Caki2 (cell line): Measurements from ENCODE around the gene CLEC4G. TPM values are rescaled to one million over a fixed set of nuclear protein-coding genes. Genes with fewer than 3 reads are reported as not detected.
"Not testable (repeated sequence)": the region's sequence is repeated elsewhere in the genome, so short reads cannot be mapped to it uniquely, and the experiment has no call there.

Experiments used
- DNase-seq: peaks from one replicate; pipeline ENCODE4 v3.0.0-alpha.2; 2015; ENCODE audit warnings: low read depth
- in situ Hi-C: cut with HindIII; loops from 2 replicates; pipeline ENCODE4 v1.10.0; 2016; ENCODE audit warnings: low sequenced_read_pairs, low pct_unique_long_range_greater_than_20kb, mixed read lengths
- total RNA-seq: library from RNA; depleted of rRNA; stranded (reverse); fragments of >200 nt; shearing (Covaris generic); gene quantifications from 2 replicates; pipeline ENCODE4 v1.2.3, GENCODE V29; 2014; ENCODE audit warnings: low replicate concordance; rRNA removed

Gene CLEC4G
- total RNA-seq = not detected in 2 replicates

- DNase-seq = no peak
- in situ Hi-C loops = no loop called here
These were observed at the start of gene CLEC4G for GRCh38 chr19:7732045-7732444. TSS of gene CLEC4G (minus strand) at chr19:7732110. CDS start at chr19:7732102, 8 bp downstream.

GRCh38 chr19:7781157-7781556 lies 49.2 kb upstream of the CLEC4G start:
- DNase-seq = no peak
- in situ Hi-C loops = no loop called here

- no peak for DNase-seq
- in situ Hi-C loops = no loop called here
These were observed 47.9 kb upstream of the CLEC4G start for GRCh38 chr19:7779631-7780486.

- in situ Hi-C loops = no loop called here
- DNase-seq = no peak
These were observed 46.2 kb upstream of the CLEC4G start for GRCh38 chr19:7778081-7778480.

GRCh38 chr19:7775761-7776160 lies 43.9 kb upstream of the CLEC4G start:
- DNase-seq = no peak
- in situ Hi-C loops = no loop called here

- in situ Hi-C loops = no loop called here
- no peak for DNase-seq
These were observed 41.9 kb upstream of the CLEC4G start for GRCh38 chr19:7773841-7774240.

- no peak for DNase-seq
- in situ Hi-C loops = no loop called here
These were observed 40.9 kb upstream of the CLEC4G start for GRCh38 chr19:7772752-7773291.

- in situ Hi-C loops = no loop called here
These were observed 39.2 kb upstream of the CLEC4G start for GRCh38 chr19:7771072-7771471.

GRCh38 chr19:7769171-7769570 lies 37.3 kb upstream of the CLEC4G start:
- in situ Hi-C loops = no loop called here
- no peak for DNase-seq

More at GRCh38 chr19:7771072-7771471, 39.2 kb upstream of the CLEC4G start:
- DNase-seq = no peak

GRCh38 chr19:7767487-7767886 lies 35.6 kb upstream of the CLEC4G start:
- DNase-seq = no peak
- in situ Hi-C loops = no loop called here

- in situ Hi-C loops = no loop called here
- DNase-seq = no peak
These were observed 34.6 kb upstream of the CLEC4G start for GRCh38 chr19:7766535-7766934.

GRCh38 chr19:7765043-7765442 lies 33.1 kb upstream of the CLEC4G start:
- in situ Hi-C loops, DNase-seq: not testable (repeated sequence)

GRCh38 chr19:7764157-7764556 lies 32.2 kb upstream of the CLEC4G start:
- DNase-seq, in situ Hi-C loops: not testable (repeated sequence)

- in situ Hi-C loops = no loop called here
- no peak for DNase-seq
These were observed 31.8 kb upstream of the CLEC4G start for GRCh38 chr19:7763696-7764095.

GRCh38 chr19:7762719-7763293 lies 30.9 kb upstream of the CLEC4G start, which contains the start of gene CLEC4M:
TSS of gene CLEC4M (plus strand) at chr19:7763243. CDS start at chr19:7763267, 24 bp downstream.
- in situ Hi-C loops = no loop called here
- DNase-seq = no peak

- in situ Hi-C loops = no loop called here
- DNase-seq = no peak
These were observed 27.2 kb upstream of the CLEC4G start for GRCh38 chr19:7759156-7759555.

- in situ Hi-C loops = no loop called here
- no peak for DNase-seq
These were observed 25.4 kb upstream of the CLEC4G start for GRCh38 chr19:7757358-7757757.

GRCh38 chr19:7756258-7756657 lies 24.3 kb upstream of the CLEC4G start:
- in situ Hi-C loops = no loop called here
- DNase-seq = no peak

- peak; percentile 51 for DNase-seq
- in situ Hi-C loops = no loop called here
These were observed 19.4 kb upstream of the CLEC4G start for GRCh38 chr19:7751157-7751783.
